Measurements from ENCODE around the gene UTP25. TPM values are rescaled to one million over a fixed set of nuclear protein-coding genes. Genes with fewer than 3 reads are reported as not detected.
"Not testable (repeated sequence)": the region's sequence is repeated elsewhere in the genome, so short reads cannot be mapped to it uniquely, and the experiment has no call there.

Gene UTP25
- total and polyA plus RNA-seq, 9 donors = 4.7 to 7.5 (median 5.8) TPM

DNA sequence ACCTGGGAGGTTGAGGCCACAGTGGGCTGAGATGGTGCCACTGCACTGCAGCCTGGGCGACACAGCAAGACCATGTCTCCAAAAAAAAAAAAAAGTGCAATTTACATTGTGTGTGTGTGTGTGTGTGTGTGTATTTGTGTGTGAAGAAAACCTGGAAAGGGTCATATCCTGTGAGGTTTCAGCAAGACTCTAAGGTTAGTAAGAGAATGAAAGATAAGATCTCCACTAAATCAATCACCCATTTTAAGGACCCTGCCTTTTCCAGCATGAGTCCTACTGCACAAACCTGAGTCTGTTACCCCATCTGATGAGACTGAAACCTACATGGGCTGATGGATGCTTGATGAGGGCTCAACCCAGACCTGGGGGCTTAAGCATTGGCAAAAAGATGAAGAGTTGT is 38.5 kb upstream of the UTP25 start:
- peaks cover 4% of the 10 kb centered on the region for H3K4me1 ChIP-seq (ENCODE audit: control insufficient read depth, insufficient read depth, low read length)
- H3K4me3 ChIP-seq (ENCODE audit: low read length) = no peak overlapping the region
- no peak overlapping the region for H3K27ac ChIP-seq (ENCODE audit: low read length)
- peaks cover 42% of the 10 kb centered on the region for H3K27me3 ChIP-seq (ENCODE audit: control insufficient read depth, insufficient read depth, low read length)
- DNase-seq = no peak
- H3K9me3 ChIP-seq (replicated peaks; ENCODE audit: control insufficient read depth, low read depth, low read length) = peaks cover 2% of the 10 kb centered on the region
- 71% methylated on average over 1 of the region's 1 CpG for WGBS (ENCODE audit: insufficient coverage)
- H3K36me3 ChIP-seq (ENCODE audit: control insufficient read depth, insufficient read depth, low read length) = no peaks in the 10 kb centered on the region

DNA sequence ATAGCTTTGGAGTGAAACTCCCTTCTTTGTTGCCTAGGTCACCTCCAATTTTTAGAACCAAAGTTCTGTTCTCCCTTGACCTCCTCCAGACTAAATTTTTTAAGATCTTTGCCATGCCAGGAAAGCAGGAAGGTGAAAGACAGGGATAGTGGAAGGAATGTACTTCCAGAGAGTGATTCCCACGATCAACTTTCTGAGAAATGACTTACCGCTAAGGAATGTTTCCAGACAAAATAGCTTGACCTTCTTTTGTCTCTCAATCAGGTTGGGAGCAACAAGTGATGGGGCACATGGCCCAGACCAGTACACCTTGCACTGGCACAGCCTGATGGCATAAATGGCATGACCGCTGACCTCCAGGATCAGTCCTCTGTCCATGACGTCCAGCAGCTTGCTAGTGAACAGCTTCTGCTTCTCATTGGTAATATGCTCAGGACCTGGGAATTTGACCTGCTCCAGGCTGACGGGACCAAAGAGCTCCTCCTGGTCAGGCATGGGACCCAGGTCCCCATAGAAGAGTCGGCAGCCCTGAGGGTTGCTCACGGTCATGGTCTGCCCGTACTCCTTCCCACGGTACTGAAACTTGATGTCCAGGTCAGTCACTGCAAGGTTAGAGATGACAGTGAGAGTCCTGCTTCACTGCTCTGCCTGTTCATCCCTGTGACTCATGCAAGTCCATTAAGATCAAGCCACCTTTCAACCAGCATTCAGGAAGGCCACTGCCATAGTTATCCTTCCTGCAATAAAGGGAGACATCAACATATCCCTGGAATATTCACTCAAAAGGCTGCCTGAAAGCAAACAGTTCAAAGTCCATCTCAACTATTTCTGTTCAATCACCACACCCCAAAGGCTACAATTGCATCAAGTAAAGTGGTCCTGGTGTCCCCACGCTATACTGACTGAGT is 37.2 kb upstream of the UTP25 start:
- no peak for DNase-seq
- Histone ChIP-seq H3K4me3 (ENCODE audit: low read length) (no peak overlapping the region), H3K27me3 (ENCODE audit: control insufficient read depth, insufficient read depth, low read length) (peaks cover 46% of the 10 kb centered on the region), H3K9me3 (replicated peaks; ENCODE audit: control insufficient read depth, low read depth, low read length) (no peaks in the 10 kb centered on the region), H3K27ac (ENCODE audit: low read length) (no peak overlapping the region), H3K4me1 (ENCODE audit: control insufficient read depth, insufficient read depth, low read length) (no peaks in the 10 kb centered on the region), H3K36me3 (ENCODE audit: control insufficient read depth, insufficient read depth, low read length) (no peaks in the 10 kb centered on the region)
- WGBS (ENCODE audit: insufficient coverage) = 93% methylated on average over 9 of the region's 10 CpGs

DNA sequence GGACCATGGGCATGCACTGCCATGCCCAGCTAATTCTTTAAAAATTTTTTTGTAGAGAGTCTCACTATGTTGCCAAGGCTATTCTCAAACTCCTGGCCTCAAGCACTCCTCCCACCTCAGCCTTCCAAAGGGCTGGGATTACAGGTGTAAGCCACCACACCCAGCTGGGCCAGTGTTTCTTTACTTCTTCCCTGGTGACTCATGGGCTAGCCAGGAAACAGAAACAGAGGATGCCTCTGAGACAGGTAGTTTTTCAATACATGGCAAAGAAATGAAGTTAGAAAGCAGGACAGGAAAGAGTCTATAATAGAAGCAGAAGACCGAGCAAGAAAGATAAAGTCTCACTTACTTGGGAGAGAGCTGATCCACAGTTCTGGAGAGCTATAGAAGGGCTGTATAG is 35.9 kb upstream of the UTP25 start:
- no peak for DNase-seq
- Histone ChIP-seq H3K4me3 (ENCODE audit: low read length) (no peak overlapping the region), H3K9me3 (replicated peaks; ENCODE audit: control insufficient read depth, low read depth, low read length) (no peaks in the 10 kb centered on the region), H3K27me3 (ENCODE audit: control insufficient read depth, insufficient read depth, low read length) (peaks cover 41% of the 10 kb centered on the region), H3K36me3 (ENCODE audit: control insufficient read depth, insufficient read depth, low read length) (no peaks in the 10 kb centered on the region), H3K4me1 (ENCODE audit: control insufficient read depth, insufficient read depth, low read length) (no peaks in the 10 kb centered on the region), H3K27ac (ENCODE audit: low read length) (no peak overlapping the region)
- 100% methylated on average over 1 of the region's 1 CpG for WGBS (ENCODE audit: insufficient coverage)

DNA sequence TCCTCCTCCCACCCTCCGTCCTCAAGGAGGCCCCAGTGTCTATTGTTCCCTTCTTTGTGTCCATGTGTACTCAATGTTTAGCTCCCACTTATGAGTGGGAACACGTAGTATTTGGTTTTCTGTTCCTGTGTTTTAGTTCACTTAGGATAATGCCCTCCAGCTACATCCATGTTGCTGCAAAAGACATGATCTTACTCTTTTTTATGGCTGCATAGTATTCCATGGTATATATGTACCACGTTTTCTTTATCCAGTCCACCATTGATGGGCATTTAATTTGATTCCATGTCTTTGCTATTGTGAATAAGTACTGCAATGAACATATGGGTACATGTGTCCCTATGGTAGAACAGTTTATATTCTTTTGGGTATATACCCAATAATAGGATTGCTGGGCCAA is 34.1 kb upstream of the UTP25 start:
- H3K36me3 ChIP-seq (ENCODE audit: control insufficient read depth, insufficient read depth, low read length); DNase-seq; H3K9me3 ChIP-seq (replicated peaks; ENCODE audit: control insufficient read depth, low read depth, low read length); H3K4me1 ChIP-seq (ENCODE audit: control insufficient read depth, insufficient read depth, low read length); H3K4me3 ChIP-seq (ENCODE audit: low read length); H3K27ac ChIP-seq (ENCODE audit: low read length): not testable (repeated sequence)
- no CpG with 5 or more reads among the region's 3 CpGs for WGBS (ENCODE audit: insufficient coverage)
- H3K27me3 ChIP-seq (ENCODE audit: control insufficient read depth, insufficient read depth, low read length) = peaks cover 36% of the 10 kb centered on the region

- no peak for DNase-seq
- Histone ChIP-seq H3K36me3 (ENCODE audit: control insufficient read depth, insufficient read depth, low read length) (no peaks in the 10 kb centered on the region), H3K4me1 (ENCODE audit: control insufficient read depth, insufficient read depth, low read length) (peaks cover 3% of the 10 kb centered on the region), H3K4me3 (ENCODE audit: low read length) (no peak overlapping the region), H3K27me3 (ENCODE audit: control insufficient read depth, insufficient read depth, low read length) (peaks cover 17% of the 10 kb centered on the region), H3K27ac (ENCODE audit: low read length) (no peak overlapping the region), H3K9me3 (replicated peaks; ENCODE audit: control insufficient read depth, low read depth, low read length) (no peaks in the 10 kb centered on the region)
- WGBS (ENCODE audit: insufficient coverage) = 72% methylated on average over 6 of the region's 9 CpGs
These were observed 29.7 kb upstream of the UTP25 start for GRCh38 chr1:209797978-209798639.

DNA sequence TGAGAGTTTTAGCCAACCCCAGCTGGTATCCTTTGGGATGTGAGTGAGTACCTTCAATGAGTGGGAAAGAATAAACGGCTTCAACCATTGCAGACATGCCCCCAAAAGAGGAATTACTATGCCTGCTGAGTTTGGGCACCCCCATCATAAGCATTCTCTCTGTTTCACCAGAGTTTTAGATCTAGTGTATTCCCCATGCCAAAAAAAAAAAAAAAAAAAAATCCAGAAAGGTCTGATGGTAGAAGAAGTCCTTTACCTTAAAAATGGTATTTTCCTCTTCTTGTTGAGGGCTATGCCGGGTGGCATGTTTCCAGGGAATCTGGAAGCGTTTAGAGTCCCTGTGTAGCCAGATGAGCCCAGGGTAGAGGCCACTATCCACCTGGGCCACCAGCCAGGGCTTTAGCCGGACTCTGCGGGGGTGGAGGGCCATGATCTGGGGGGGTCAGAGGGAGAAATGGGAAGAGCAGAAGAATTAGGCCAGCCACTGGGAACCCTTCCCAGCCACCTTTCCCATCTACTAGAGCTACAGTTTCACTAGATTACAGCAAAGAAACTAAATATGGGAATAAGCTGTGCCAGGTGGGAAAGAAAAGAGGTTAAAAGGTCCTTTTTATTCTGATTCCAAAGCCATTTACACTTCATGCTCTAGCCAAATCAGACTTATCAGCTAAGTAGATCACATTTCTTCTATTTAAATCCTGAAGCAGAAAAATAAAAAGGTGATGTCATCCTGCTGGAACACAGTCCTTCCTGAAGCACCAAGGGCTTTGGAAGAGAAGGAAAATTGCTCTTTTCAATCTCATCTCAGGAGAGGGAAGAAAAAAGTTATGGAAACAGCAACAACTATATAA is 26.6 kb upstream of the UTP25 start:
- H3K9me3 ChIP-seq (replicated peaks; ENCODE audit: control insufficient read depth, low read depth, low read length) = no peaks in the 10 kb centered on the region
- peaks cover 10% of the 10 kb centered on the region for H3K4me1 ChIP-seq (ENCODE audit: control insufficient read depth, insufficient read depth, low read length)
- no peak overlapping the region for H3K27ac ChIP-seq (ENCODE audit: low read length)
- H3K36me3 ChIP-seq (ENCODE audit: control insufficient read depth, insufficient read depth, low read length) = no peaks in the 10 kb centered on the region
- H3K4me3 ChIP-seq (ENCODE audit: low read length) = no peak overlapping the region
- DNase-seq = peak; percentile 84
- WGBS (ENCODE audit: insufficient coverage) = no CpG with 5 or more reads among the region's 5 CpGs
- peaks cover 30% of the 10 kb centered on the region for H3K27me3 ChIP-seq (ENCODE audit: control insufficient read depth, insufficient read depth, low read length)

- Histone ChIP-seq H3K27ac (ENCODE audit: low read length) (peak overlapping the region; percentile 25), H3K4me1 (ENCODE audit: control insufficient read depth, insufficient read depth, low read length) (peaks cover 11% of the 10 kb centered on the region), H3K4me3 (ENCODE audit: low read length) (no peak overlapping the region), H3K27me3 (ENCODE audit: control insufficient read depth, insufficient read depth, low read length) (peaks cover 29% of the 10 kb centered on the region), H3K36me3 (ENCODE audit: control insufficient read depth, insufficient read depth, low read length) (no peaks in the 10 kb centered on the region), H3K9me3 (replicated peaks; ENCODE audit: control insufficient read depth, low read depth, low read length) (no peaks in the 10 kb centered on the region)
- no peak for DNase-seq
- WGBS (ENCODE audit: insufficient coverage) = no CpG with 5 or more reads among the region's 4 CpGs
These were observed 25.5 kb upstream of the UTP25 start for GRCh38 chr1:209802117-209802779.

DNA sequence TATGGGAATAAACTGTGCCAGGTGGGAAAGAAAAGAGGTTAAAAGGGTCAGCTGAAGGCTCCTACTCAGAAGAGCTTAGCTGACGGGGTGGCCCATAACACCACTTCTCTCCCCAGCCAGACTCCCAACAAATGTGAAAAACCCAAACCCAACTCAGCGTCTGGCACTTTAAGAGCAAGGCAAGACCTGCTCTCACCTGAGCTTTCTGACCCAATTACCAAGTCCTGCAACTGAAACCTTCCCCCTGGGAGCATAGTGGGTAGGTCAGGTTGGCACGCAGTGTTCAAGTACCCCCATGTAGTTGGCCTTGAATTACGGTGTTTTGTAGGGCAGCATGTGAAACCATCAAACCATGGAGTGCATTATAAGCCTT is 25.0 kb upstream of the UTP25 start:
- WGBS (ENCODE audit: insufficient coverage) = no CpG with 5 or more reads among the region's 4 CpGs
- Histone ChIP-seq H3K27me3 (ENCODE audit: control insufficient read depth, insufficient read depth, low read length) (peaks cover 29% of the 10 kb centered on the region), H3K4me3 (ENCODE audit: low read length) (no peak overlapping the region), H3K36me3 (ENCODE audit: control insufficient read depth, insufficient read depth, low read length) (no peaks in the 10 kb centered on the region), H3K4me1 (ENCODE audit: control insufficient read depth, insufficient read depth, low read length) (peaks cover 14% of the 10 kb centered on the region), H3K27ac (ENCODE audit: low read length) (no peak overlapping the region), H3K9me3 (replicated peaks; ENCODE audit: control insufficient read depth, low read depth, low read length) (no peaks in the 10 kb centered on the region)
- DNase-seq = no peak

DNA sequence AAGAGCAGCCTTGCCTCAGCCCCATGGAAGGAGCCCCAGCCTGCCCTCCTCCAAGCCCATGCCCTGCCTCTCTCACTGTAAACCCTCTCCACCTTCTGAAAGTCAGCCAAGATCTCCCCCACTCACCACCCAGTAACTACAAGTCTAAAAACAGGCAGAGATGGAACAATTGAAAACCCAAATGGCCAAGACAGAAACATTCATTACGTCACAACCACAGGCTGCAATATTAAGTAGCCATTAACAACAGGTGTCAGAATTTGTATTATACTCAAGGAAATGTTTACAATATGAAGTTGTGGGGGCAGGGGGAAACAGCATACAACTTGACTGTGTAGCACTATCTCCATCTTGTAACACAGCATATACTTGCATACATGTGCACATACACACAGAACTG is 24.2 kb upstream of the UTP25 start:
- H3K4me1 ChIP-seq (ENCODE audit: control insufficient read depth, insufficient read depth, low read length) = peaks cover 16% of the 10 kb centered on the region
- no peaks in the 10 kb centered on the region for H3K36me3 ChIP-seq (ENCODE audit: control insufficient read depth, insufficient read depth, low read length)
- H3K4me3 ChIP-seq (ENCODE audit: low read length) = no peak overlapping the region
- H3K9me3 ChIP-seq (replicated peaks; ENCODE audit: control insufficient read depth, low read depth, low read length) = no peaks in the 10 kb centered on the region
- no peak overlapping the region for H3K27ac ChIP-seq (ENCODE audit: low read length)
- DNase-seq = no peak
- no CpG with 5 or more reads among the region's 1 CpG for WGBS (ENCODE audit: insufficient coverage)
- peaks cover 24% of the 10 kb centered on the region for H3K27me3 ChIP-seq (ENCODE audit: control insufficient read depth, insufficient read depth, low read length)
